Glutamatergic neuron (in vitro differentiated cells): Measurements from ENCODE around the gene TRPM4. TPM values are rescaled to one million over a fixed set of nuclear protein-coding genes. Genes with fewer than 3 reads are reported as not detected.

ENCODE experiments used
- DNase-seq: peaks from one replicate; pipeline ENCODE4 v3.0.0; 2022
- H3K27ac Mint-ChIP-seq: one replicate; pipeline ENCODE4 v1.8.0; 2020; ENCODE audit warnings: mild to moderate bottlenecking, mixed read lengths, inconsistent platforms; ENCODE audit not compliant: unreplicated experiment
- H3K27me3 Mint-ChIP-seq: one replicate; pipeline ENCODE4 v1.8.0; 2020; ENCODE audit warnings: mild to moderate bottlenecking, moderate library complexity, mixed read lengths, inconsistent platforms; ENCODE audit not compliant: unreplicated experiment
- H3K36me3 Mint-ChIP-seq: one replicate; pipeline ENCODE4 v1.8.0; 2020; ENCODE audit warnings: mild to moderate bottlenecking, mixed read lengths, inconsistent platforms; ENCODE audit not compliant: unreplicated experiment
- H3K4me1 Mint-ChIP-seq: one replicate; pipeline ENCODE4 v1.8.0; 2020; ENCODE audit warnings: mild to moderate bottlenecking, low read depth, mixed read lengths, inconsistent platforms; ENCODE audit not compliant: unreplicated experiment
- H3K4me3 Mint-ChIP-seq: one replicate; pipeline ENCODE4 v1.8.0; 2020; ENCODE audit warnings: mild to moderate bottlenecking, mixed read lengths, inconsistent platforms; ENCODE audit not compliant: unreplicated experiment
- H3K9me3 Mint-ChIP-seq: one replicate; pipeline ENCODE4 v1.8.0; 2020; ENCODE audit warnings: mild to moderate bottlenecking, moderate library complexity, mixed read lengths, inconsistent platforms; ENCODE audit not compliant: unreplicated experiment
- total RNA-seq: library from RNA; stranded (reverse); fragmentation: NEBNext Ultra II Directional; extraction: Animal tissue kit (Norgen Biotek cat#: 25700); gene quantifications from one replicate; pipeline ENCODE4 v1.2.1, GENCODE V29; 2021; ENCODE audit not compliant: unreplicated experiment
- TF ChIP-seq, protein P1 (sequence below): fragments of 200-600 bp; sonication (generic); IDR thresholded peaks from one replicate; pipeline ENCODE4 v1.5.0; 2021; ENCODE audit not compliant: partially characterized antibody, unreplicated experiment

TRPM4 gene
- total RNA-seq, 1 donor from 2014 or later = 54.1 TPM

DNA sequence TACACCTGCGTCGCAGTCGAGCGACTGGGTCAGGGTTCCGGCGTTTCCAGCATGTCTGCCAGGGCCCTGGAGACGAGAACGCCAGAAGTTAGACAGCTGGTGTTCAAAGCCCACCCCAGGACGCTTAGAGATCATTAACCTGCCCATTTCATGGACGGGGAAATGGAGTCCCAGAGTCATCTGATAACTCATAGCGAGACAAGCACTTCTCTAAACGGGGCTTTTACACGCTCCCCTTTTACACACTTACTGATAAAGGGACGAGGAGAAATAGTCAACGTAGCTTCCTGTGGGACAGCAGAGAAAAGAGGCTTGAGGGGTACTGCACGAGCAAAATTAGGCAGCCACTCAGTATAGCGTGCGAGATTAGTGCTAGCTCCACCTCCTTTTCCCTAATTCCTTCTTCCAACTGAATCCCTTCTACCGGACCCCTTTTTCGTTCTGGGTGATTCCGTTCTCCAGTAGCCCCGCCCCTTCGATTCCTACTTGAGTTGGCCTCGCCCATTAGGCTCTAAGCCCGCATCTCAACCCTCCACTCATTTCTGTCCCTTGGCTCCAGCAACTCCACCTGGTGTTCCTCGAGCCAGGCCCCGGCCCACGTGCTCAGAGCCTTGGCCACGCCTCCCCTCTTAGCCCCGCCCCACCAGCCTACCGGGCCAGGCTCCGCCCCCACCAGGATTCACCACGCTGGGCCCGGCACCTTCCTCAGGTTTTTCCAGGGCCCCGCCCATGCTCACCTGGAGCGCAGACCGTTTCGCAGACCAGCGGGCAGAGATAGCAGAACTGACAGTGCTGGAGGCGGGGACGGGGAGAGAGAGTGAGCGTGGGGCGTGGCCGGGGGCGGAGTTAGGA lies 6.1 kb upstream of the TRPM4 start:
- Mint-ChIP-seq H3K27ac (peak overlapping the region; percentile 68), H3K9me3 (peaks cover 20% of the 10 kb centered on the region), H3K4me1 (peaks cover 15% of the 10 kb centered on the region), H3K36me3 (peaks cover 10% of the 10 kb centered on the region), H3K4me3 (peak overlapping the region; percentile 81), H3K27me3 (peaks cover 23% of the 10 kb centered on the region)
- TF ChIP-seq, protein P1, sequence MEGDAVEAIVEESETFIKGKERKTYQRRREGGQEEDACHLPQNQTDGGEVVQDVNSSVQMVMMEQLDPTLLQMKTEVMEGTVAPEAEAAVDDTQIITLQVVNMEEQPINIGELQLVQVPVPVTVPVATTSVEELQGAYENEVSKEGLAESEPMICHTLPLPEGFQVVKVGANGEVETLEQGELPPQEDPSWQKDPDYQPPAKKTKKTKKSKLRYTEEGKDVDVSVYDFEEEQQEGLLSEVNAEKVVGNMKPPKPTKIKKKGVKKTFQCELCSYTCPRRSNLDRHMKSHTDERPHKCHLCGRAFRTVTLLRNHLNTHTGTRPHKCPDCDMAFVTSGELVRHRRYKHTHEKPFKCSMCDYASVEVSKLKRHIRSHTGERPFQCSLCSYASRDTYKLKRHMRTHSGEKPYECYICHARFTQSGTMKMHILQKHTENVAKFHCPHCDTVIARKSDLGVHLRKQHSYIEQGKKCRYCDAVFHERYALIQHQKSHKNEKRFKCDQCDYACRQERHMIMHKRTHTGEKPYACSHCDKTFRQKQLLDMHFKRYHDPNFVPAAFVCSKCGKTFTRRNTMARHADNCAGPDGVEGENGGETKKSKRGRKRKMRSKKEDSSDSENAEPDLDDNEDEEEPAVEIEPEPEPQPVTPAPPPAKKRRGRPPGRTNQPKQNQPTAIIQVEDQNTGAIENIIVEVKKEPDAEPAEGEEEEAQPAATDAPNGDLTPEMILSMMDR = no peak
- peak; percentile 79 for DNase-seq

DNA sequence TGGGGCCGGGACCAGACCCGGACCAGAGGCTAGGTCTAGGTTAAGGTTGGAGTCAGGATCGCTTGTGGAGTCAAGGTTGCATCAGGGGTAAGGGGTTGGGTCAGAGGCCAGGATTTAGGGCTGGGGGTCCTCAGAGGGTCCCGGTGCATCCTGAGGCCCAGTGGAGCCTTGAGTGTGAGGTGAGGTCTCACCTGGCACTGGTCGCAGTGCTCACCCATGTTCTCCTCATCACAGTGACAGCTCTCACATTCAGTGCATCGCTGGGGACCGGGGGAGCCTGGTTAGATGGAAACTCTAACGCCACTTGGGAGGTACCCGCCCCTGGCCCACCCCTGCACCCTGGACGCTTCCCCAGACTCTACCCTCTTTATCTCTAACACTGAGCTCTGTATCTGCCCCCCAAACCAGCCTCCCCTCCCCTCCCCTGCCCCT lies 5.5 kb upstream of the TRPM4 start:
- Mint-ChIP-seq H3K36me3 (peaks cover 10% of the 10 kb centered on the region), H3K4me3 (no peak overlapping the region), H3K27me3 (peaks cover 21% of the 10 kb centered on the region), H3K9me3 (peaks cover 18% of the 10 kb centered on the region), H3K27ac (no peak overlapping the region), H3K4me1 (peaks cover 15% of the 10 kb centered on the region)
- DNase-seq = no peak
- TF ChIP-seq, protein P1 = no peak

DNA sequence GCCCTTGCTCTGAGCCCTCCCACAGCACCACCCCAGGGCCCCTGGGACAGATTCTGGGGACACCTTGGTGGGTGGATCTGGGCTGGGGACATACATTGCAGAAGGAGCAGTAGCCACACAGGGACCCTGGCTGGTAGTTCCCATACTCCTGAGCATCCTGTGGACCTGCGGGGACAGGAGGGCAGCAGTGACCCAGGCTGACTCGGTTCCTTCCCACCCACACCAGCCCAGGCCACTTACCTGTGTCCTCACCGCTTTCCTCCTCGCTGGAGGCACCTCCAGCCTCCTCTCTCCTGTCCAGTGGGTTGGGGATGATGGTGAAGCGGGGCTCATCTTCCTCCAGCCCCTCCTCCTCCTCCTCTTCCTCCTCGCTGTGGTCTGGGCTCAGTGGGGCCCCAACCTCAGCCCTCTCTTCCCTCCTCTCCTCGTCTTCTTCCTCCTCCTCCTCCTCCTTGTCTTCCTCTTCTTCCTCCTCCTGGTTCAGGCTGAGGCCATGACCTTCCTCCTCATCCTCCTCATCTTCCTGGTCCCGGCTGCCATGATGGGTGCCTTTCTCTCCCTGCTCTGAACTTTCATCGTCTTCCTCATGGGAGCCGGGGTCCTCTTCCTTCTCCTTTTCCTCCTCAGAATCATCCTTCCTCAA lies 4.3 kb upstream of the TRPM4 start:
- H3K27me3 Mint-ChIP-seq = peaks cover 20% of the 10 kb centered on the region
- peaks cover 19% of the 10 kb centered on the region for H3K9me3 Mint-ChIP-seq
- DNase-seq = no peak
- TF ChIP-seq, protein P1 = no peak
- peaks cover 11% of the 10 kb centered on the region for H3K36me3 Mint-ChIP-seq
- H3K4me3 Mint-ChIP-seq = peak overlapping the region; percentile 4
- no peak overlapping the region for H3K27ac Mint-ChIP-seq
- peaks cover 15% of the 10 kb centered on the region for H3K4me1 Mint-ChIP-seq

DNA sequence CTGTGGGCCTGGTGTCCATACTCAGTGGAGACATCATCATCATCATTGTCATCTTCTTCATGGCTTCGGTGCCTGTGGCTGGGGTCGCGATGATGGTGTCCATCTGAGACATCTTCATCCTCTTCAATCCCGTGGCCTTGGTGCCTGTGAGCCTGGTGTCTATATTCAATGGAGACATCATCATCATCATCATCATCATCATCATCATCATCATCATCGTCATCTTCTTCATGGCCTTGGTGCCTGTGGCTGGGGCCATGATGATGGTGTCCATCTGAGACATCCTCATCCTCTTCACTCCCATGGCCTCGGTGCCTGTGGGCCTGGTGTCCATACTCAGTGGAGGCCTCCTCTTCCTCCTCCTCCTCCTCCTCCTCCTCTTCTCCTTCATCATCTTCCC lies 3.3 kb upstream of the TRPM4 start:
- Mint-ChIP-seq H3K27ac (no peak overlapping the region), H3K4me3 (no peak overlapping the region), H3K36me3 (peaks cover 15% of the 10 kb centered on the region), H3K27me3 (peaks cover 20% of the 10 kb centered on the region), H3K9me3 (peaks cover 21% of the 10 kb centered on the region), H3K4me1 (peaks cover 15% of the 10 kb centered on the region)
- TF ChIP-seq, protein P1 = no peak
- no peak for DNase-seq
